Activated CD8-positive, alpha-beta memory T cell treated with anti-CD3 and anti-CD28 coated beads, Interleukin-2, amount 50 U/mL, for 1 hour (primary cell): ENCODE results near the gene TBC1D1.

Experiments used
- DNase-seq: peaks from one replicate; pipeline ENCODE4 v3.0.0-alpha.2; 2020; ENCODE audit errors: extremely low read depth

Gene TBC1D1

GRCh38 chr4:38149472-38149996 is 258.6 kb downstream of the TBC1D1 start:
- DNase-seq, result no peak

GRCh38 chr4:38149997-38150671 is 259.2 kb downstream of the TBC1D1 start:
- DNase-seq, result no peak

GRCh38 chr4:38150766-38151165 is 259.9 kb downstream of the TBC1D1 start:
- DNase-seq, result no peak

GRCh38 chr4:38151873-38152272 is 261.0 kb downstream of the TBC1D1 start:
- DNase-seq, result no peak

- no peak for DNase-seq
These were observed 261.4 kb downstream of the TBC1D1 start for GRCh38 chr4:38152305-38152704.

GRCh38 chr4:38152721-38153386 is 262.0 kb downstream of the TBC1D1 start:
- DNase-seq, result no peak

GRCh38 chr4:38153387-38153760 is 262.5 kb downstream of the TBC1D1 start:
- DNase-seq, result no peak

GRCh38 chr4:38154252-38154651 is 263.4 kb downstream of the TBC1D1 start:
- DNase-seq, result no peak

- no peak for DNase-seq
These were observed 264.1 kb downstream of the TBC1D1 start for GRCh38 chr4:38154681-38155588.

GRCh38 chr4:38155589-38156294 is 264.9 kb downstream of the TBC1D1 start:
- no peak for DNase-seq

- DNase-seq, result no peak
These were observed 266.7 kb downstream of the TBC1D1 start for GRCh38 chr4:38157592-38157991.

- peak; percentile 9 for DNase-seq
These were observed 269.8 kb downstream of the TBC1D1 start for GRCh38 chr4:38160487-38161207.

GRCh38 chr4:38161208-38162113 is 270.6 kb downstream of the TBC1D1 start:
- no peak for DNase-seq

- DNase-seq, result no peak
These were observed 271.4 kb downstream of the TBC1D1 start for GRCh38 chr4:38162240-38162784.

- no peak for DNase-seq
These were observed 272.5 kb downstream of the TBC1D1 start for GRCh38 chr4:38163216-38164006.

- no peak for DNase-seq
These were observed 273.5 kb downstream of the TBC1D1 start for GRCh38 chr4:38164346-38164745.

GRCh38 chr4:38166082-38166481 is 275.2 kb downstream of the TBC1D1 start:
- DNase-seq, result no peak

GRCh38 chr4:38166768-38167167 is 275.9 kb downstream of the TBC1D1 start:
- no peak for DNase-seq

GRCh38 chr4:38167973-38168372 is 277.1 kb downstream of the TBC1D1 start:
- DNase-seq, result no peak
